Endothelial cell (in vitro differentiated cells): Measurements from ENCODE around the gene SEMA3E. TPM values are rescaled to one million over a fixed set of nuclear protein-coding genes. Genes with fewer than 3 reads are reported as not detected.

Experiments
- DNase-seq: peaks from one replicate; pipeline ENCODE4 v3.0.0; 2021; ENCODE audit warnings: low spot score
- H3K27ac Mint-ChIP-seq: one replicate; pipeline ENCODE4 v1.8.0; 2021; ENCODE audit warnings: mixed read lengths, inconsistent platforms; ENCODE audit not compliant: unreplicated experiment
- H3K27me3 Mint-ChIP-seq: one replicate; pipeline ENCODE4 v1.8.0; 2021; ENCODE audit warnings: mild to moderate bottlenecking, moderate library complexity, mixed read lengths, inconsistent platforms; ENCODE audit not compliant: unreplicated experiment
- H3K36me3 Mint-ChIP-seq: one replicate; pipeline ENCODE4 v1.8.0; 2021; ENCODE audit warnings: mild to moderate bottlenecking, low read depth, mixed read lengths, inconsistent platforms; ENCODE audit not compliant: unreplicated experiment
- H3K4me1 Mint-ChIP-seq: one replicate; pipeline ENCODE4 v1.8.0; 2021; ENCODE audit warnings: mild to moderate bottlenecking, mixed read lengths, inconsistent platforms; ENCODE audit not compliant: unreplicated experiment
- H3K4me3 Mint-ChIP-seq: one replicate; pipeline ENCODE4 v1.8.0; 2021; ENCODE audit warnings: mild to moderate bottlenecking, mixed read lengths, inconsistent platforms; ENCODE audit not compliant: unreplicated experiment
- H3K9me3 Mint-ChIP-seq: one replicate; pipeline ENCODE4 v1.8.0; 2021; ENCODE audit warnings: mixed read lengths, inconsistent platforms; ENCODE audit not compliant: unreplicated experiment
- total RNA-seq: library from RNA; stranded (reverse); fragmentation: NEBNext Ultra II Directional; extraction: Animal tissue kit (Norgen Biotek cat#: 25700); gene quantifications from one replicate; pipeline ENCODE4 v1.2.1, GENCODE V29; 2021; ENCODE audit not compliant: unreplicated experiment
- TF ChIP-seq, protein P1 (sequence below): fragments of 200-600 bp; sonication (generic); IDR thresholded peaks from one replicate; pipeline ENCODE4 v1.5.0; 2021; ENCODE audit warnings: antibody characterized with exemption; ENCODE audit not compliant: unreplicated experiment

Gene SEMA3E
- total RNA-seq, 1 donor from 2014 or later = 0.62 TPM

- no peak for DNase-seq
- no peaks in the 10 kb centered on the region for H3K27me3 Mint-ChIP-seq
- H3K4me3 Mint-ChIP-seq = no peak overlapping the region
- TF ChIP-seq, protein P1, sequence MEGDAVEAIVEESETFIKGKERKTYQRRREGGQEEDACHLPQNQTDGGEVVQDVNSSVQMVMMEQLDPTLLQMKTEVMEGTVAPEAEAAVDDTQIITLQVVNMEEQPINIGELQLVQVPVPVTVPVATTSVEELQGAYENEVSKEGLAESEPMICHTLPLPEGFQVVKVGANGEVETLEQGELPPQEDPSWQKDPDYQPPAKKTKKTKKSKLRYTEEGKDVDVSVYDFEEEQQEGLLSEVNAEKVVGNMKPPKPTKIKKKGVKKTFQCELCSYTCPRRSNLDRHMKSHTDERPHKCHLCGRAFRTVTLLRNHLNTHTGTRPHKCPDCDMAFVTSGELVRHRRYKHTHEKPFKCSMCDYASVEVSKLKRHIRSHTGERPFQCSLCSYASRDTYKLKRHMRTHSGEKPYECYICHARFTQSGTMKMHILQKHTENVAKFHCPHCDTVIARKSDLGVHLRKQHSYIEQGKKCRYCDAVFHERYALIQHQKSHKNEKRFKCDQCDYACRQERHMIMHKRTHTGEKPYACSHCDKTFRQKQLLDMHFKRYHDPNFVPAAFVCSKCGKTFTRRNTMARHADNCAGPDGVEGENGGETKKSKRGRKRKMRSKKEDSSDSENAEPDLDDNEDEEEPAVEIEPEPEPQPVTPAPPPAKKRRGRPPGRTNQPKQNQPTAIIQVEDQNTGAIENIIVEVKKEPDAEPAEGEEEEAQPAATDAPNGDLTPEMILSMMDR = no peak
- no peaks in the 10 kb centered on the region for H3K9me3 Mint-ChIP-seq
- H3K36me3 Mint-ChIP-seq = no peaks in the 10 kb centered on the region
- H3K4me1 Mint-ChIP-seq = no peaks in the 10 kb centered on the region
- no peak overlapping the region for H3K27ac Mint-ChIP-seq
Observed at GRCh38 chr7:83429493-83429892, 219.4 kb downstream of the SEMA3E start.

GRCh38 chr7:83427884-83428283 lies 221.1 kb downstream of the SEMA3E start:
- no peak overlapping the region for H3K4me3 Mint-ChIP-seq

DNA sequence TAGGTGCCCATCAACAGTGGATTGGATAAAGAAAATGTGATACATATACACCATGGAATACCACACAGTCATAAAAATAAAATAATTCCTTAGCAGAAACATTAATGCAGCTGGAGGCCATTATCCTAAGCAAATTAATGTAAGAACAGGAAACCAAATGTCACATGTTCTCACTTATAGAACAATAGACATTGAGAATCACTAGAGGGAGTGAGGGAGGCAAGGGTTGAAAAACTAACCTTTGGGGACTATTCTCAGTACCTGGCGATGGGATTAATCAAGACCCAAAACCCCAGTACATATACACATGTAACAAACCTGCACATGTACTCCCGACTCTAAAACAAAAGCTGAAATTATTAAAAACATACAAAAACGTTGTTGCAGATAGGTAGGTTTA lies 222.6 kb downstream of the SEMA3E start:
- DNase-seq = no peak
- H3K4me3 Mint-ChIP-seq = no peak overlapping the region
- TF ChIP-seq, protein P1 = no peak

More at GRCh38 chr7:83427884-83428283, 221.1 kb downstream of the SEMA3E start:
- Mint-ChIP-seq H3K9me3 (no peaks in the 10 kb centered on the region), H3K27ac (no peak overlapping the region), H3K27me3 (no peaks in the 10 kb centered on the region), H3K36me3 (no peaks in the 10 kb centered on the region), H3K4me1 (no peaks in the 10 kb centered on the region)
- TF ChIP-seq, protein P1 = no peak
- no peak for DNase-seq

DNA sequence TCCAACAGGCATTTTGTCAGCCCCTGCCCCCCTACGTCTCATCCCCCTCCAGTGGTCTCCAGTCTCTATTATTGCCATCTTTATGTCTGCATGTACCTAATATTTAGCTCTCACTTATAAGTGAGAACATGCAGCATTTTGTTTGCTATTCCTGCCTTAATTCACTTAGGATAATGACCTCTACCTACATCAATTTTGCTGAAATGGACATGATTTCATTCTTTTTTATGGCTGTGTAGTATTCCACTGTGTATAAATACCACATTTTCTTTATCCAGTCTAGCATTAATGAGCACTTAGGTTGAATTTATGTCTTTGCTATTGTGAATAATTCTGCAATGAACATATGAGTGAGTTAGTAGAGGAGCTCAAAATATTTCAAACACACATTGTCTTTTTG lies 229.9 kb downstream of the SEMA3E start:
- no peak overlapping the region for H3K4me3 Mint-ChIP-seq
- TF ChIP-seq, protein P1 = no peak
- H3K4me1 Mint-ChIP-seq = no peaks in the 10 kb centered on the region
- no peaks in the 10 kb centered on the region for H3K36me3 Mint-ChIP-seq
- no peaks in the 10 kb centered on the region for H3K27me3 Mint-ChIP-seq
- H3K27ac Mint-ChIP-seq = no peak overlapping the region
- H3K9me3 Mint-ChIP-seq = no peaks in the 10 kb centered on the region
- no peak for DNase-seq

More for the DNA sequence above, 222.6 kb downstream of the SEMA3E start:
- no peaks in the 10 kb centered on the region for H3K9me3 Mint-ChIP-seq
- no peaks in the 10 kb centered on the region for H3K36me3 Mint-ChIP-seq
- no peaks in the 10 kb centered on the region for H3K4me1 Mint-ChIP-seq
- no peak overlapping the region for H3K27ac Mint-ChIP-seq
- H3K27me3 Mint-ChIP-seq = no peaks in the 10 kb centered on the region

GRCh38 chr7:83415840-83416239 lies 233.1 kb downstream of the SEMA3E start:
- Mint-ChIP-seq H3K36me3 (no peaks in the 10 kb centered on the region), H3K4me3 (no peak overlapping the region), H3K9me3 (no peaks in the 10 kb centered on the region), H3K4me1 (no peaks in the 10 kb centered on the region), H3K27ac (no peak overlapping the region), H3K27me3 (no peaks in the 10 kb centered on the region)
- DNase-seq = no peak
- TF ChIP-seq, protein P1 = no peak
